HG03095 (cell line): ENCODE data around the gene CDK2AP2.
A peak's percentile ranks its signal among the peaks of the same experiment; 100 is the strongest.
"Not testable (repeated sequence)": the region's sequence is repeated elsewhere in the genome, so short reads cannot be mapped to it uniquely, and the experiment has no call there.

Experiments
- ATAC-seq: cut with Tn5 transposase; IDR thresholded peaks from one replicate; pipeline ENCODE4 v1.9.1; 2021; ENCODE audit warnings: moderate library complexity; ENCODE audit not compliant: unreplicated experiment

The CDK2AP2 gene

DNA sequence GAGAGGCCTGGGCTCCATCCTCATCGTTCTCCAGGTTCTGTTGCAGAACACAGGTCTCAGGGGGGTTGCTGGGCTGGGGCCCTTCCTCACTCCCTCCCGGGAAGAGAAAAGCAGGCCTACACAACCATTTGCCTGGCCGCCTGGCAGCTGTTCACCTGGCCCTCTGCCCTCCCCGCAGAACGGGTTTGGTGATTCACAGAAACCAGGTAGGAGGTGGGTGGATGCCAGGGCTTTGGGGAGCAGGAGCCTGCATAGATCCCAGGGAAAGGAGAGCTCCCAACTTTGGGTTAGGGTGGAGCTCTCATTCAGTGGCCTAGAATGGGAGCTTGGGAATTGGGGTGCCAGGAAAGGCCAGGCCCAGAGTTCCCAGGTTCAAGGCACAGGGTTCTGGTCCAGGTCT is 39.9 kb downstream of the CDK2AP2 start:
- ATAC-seq = no peak

DNA sequence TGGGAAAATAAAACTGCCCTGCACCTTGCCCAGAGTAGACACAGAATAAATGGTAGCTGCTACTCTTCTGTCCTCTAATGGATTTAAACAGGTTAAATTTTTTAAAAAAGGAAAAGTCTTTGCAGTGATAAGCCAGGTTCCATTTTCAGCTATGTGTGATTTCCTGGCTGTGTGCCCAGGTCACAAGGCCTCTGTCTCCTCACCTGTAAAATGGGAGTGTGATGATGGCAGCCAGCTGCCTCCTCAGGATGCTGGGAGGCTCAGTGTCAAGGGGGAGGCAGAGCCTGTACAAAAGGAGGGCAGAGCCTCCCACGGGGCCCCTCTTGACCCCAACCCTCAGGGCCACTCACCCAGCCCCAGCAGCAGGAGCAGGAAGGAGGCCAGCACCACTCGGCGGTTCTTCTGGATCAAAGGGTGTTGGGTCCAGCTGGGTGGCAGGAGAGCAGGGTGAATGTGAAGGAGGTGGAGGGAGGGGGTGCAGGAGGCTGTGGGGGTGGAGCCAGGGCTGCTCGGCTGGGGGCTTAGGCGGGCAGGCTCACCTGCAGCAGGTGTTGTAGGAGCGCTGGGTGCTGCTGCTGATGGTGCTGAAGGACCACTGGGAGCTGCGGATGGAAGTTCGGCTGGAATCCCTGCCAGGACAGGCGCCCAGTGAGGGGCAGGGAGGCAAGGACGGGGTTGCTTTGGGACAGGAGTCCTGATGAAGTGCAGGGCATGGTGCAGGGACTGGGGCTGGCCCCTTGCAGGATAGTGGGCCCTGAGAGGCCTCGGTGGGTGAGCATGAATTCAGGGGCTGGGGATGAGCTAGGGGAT is 40.8 kb downstream of the CDK2AP2 start:
- no peak for ATAC-seq

DNA sequence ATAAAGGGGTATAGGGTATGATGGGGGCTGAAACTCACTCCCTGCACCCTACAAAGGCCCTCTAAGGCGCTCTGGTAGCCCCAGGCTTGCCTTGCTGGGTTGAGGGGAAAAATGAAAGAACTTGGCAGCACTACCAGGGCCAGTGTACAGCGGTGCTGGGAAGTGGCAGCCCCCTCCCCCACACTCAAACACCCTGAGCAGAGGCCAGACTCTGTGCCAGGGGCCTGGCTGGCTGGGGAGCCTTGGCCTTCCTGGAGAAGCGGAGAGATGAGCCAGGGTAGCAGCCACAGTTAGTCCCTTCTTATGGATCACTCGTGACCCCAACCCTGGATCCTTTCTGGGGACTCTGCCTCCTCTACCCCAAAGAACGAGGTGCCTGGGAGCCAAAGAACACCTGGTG is 41.6 kb downstream of the CDK2AP2 start:
- no peak for ATAC-seq

DNA sequence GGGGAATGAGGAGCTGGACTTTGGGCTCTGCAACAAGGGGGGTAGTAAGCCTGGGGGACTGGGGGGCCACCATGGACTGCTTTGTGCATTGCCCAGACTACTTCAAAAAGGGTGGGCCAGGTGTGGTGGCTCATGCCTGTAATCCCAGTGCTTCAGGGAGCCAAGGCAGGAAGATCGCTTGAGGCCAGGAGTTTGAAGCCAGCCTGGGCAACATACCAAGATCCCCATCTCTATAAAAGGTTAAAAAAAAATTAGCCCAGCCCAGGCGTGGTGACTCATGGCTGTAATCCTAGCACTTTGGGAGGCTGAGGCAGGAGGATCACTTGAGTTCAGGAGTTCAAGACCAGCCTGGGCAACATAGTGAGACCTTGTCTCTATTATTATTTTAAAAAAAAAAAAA is 42.4 kb downstream of the CDK2AP2 start:
- not testable (repeated sequence) for ATAC-seq

DNA sequence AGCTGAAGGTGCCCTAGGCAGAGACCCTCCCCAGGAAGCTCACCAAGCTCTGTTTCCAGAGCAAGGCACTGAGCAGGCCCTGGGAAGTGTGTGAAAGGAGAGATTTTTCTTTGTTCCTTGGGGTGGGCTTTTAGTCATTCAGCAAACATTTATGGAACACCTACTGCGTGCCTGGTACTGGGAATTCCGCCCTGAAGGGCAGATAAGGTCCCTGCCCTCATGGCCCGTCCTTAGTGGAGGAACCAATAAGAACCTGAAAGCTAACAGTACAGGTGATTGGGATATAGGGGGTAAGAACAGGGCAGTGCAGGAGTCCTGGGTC is 42.8 kb downstream of the CDK2AP2 start:
- no peak for ATAC-seq

DNA sequence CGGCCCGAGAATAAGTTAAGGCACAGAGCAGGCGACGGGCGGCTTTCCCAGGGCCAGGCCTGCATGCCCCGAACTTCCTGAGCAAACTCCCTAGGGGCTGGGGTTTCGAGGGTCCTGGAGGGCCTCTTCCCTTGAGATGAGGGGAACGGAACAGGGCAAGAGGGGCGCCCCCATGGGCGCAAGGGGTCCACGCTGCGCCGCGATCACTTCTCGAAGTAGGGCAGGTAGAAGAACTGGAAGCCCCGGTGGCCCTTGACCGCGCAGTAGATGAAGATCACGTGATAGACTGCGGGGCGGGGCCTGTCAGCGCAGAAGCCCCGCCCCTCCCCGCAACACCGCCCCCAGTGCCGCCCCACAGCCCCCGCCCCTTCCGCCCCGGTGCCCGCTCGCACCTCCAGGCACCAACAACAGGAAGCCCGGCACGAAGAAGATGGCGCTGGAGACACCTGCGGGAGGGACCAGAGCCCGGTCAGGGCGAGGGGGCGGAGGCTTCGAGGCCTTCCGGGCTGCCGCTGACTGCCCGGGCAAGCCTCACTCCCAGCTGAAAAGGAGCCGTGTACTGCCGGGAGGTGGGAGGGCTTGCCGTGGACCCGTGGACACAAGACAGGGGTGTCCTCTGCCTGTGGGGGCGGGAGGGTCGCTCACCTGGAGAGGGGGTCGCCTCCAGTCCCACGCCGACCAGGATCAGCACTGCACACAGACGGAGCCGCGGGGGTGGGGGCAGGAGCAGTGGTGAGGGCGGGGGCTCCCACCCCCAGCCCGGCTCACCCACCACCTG is 43.4 kb downstream of the CDK2AP2 start:
- ATAC-seq = peak; percentile 43

DNA sequence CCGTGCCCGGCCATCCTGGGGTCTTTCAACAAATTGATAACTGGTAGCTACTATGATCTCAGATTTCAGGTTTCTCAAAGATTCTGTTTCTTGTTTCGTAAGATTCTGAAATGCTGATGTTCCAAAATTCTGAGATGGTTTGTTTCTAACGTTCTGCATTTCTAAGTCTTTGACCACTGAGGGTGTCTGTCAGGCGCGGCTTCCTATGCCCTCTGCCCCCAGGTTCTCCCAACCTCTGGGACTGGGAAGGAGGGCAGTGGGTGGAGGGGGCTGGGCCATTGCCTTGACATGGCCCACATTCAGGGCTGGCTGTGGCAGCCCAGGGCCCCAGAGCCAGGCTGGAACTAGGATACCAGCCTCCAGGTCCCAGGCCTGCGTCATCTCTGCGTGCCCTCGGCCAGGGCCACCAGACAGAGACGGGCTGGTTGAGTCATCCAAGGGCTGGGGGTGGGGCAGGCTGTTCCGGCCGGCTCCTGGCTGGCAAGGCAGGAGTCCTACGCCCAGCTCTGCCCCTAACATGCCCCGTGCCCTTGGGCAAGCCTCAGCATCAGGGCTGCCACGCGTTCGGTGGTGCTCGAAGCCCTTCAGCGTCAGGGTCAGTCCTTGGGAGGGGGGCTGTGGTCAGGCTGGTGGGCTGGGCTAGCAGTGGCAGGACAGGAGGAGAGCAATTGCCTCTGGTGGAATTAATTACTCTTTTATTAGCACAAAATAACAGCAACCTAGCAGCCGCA is 44.1 kb downstream of the CDK2AP2 start:
- no peak for ATAC-seq

DNA sequence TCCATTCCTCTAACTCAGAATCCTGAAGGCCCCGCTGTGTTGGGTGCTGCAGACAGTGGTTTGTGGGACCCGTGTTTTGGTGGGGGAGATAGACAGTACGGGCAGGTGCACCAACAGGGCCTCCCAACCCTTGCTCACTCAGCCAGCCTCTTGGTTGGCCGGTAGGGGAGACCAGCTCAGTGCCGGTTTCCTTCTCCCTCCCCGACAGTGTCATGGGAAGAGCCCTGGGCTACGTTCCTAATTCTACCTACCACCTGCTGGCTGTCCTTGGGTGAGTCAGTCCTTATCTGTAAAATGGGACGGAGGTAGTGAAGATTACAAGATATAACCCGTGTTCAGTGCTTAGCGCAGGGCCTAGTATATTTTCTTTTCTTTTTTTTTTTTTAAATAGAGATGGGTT is 44.8 kb downstream of the CDK2AP2 start:
- no peak for ATAC-seq

DNA sequence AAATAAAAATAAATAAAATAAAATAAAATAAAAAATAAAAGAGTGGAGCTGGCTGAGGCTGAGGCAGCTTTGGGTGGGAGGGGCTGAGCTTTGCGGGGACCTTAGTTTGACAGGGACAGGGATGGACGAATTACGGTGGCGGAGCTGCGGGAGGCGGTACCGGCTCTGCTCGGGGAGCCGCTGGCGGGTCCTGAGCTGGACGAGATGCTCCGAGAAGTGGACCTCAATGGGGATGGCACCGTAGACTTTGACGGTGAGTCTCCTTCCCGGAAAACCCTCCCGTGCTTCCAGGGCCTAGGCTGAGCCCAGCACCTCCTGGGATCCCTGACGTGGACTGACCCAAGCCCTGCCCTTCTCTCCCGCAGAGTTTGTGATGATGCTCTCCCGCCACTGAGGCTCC is 49.7 kb downstream of the CDK2AP2 start:
- ATAC-seq = no peak

DNA sequence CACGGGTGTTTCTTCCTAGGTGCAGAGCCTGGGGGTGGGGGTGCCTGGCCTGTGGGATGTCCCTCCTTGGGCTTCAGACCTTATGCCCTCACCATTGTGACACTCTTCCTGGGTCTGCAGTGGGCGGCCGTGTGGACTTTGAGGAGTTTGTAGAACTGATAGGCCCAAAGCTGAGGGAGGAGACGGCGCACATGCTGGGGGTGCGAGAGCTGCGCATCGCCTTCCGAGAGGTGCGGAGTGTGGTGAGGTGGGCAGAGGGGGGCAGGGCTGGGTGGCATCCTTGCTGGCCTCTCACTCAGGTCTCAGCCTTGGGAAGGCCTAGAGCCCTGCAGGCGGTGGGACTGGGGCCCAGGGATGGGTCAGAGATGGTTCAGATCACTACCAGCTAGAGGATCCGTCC is 50.5 kb downstream of the CDK2AP2 start:
- ATAC-seq = no peak
